ENCODE data around the gene HDHD2.

HDHD2 gene

GRCh38 chr18:47149457-47150028, 757 bp downstream of the HDHD2 start:
- in situ Hi-C loops (cut with MboI; ENCODE audit: low sequenced_read_pairs), result no loop called here

- in situ Hi-C loops (cut with MboI; ENCODE audit: low sequenced_read_pairs), result no loop called here
These were observed 4.1 kb downstream of the HDHD2 start for GRCh38 chr18:47146206-47146605.

GRCh38 chr18:47143899-47144485, 6.3 kb downstream of the HDHD2 start:
- in situ Hi-C loops (cut with MboI; ENCODE audit: low sequenced_read_pairs), result no loop called here

- in situ Hi-C loops (cut with MboI; ENCODE audit: low sequenced_read_pairs), result no loop called here
These were observed 7.1 kb downstream of the HDHD2 start for GRCh38 chr18:47143153-47143552.

- in situ Hi-C loops (cut with MboI; ENCODE audit: low sequenced_read_pairs), result no loop called here
These were observed 9.0 kb downstream of the HDHD2 start for GRCh38 chr18:47141289-47141688.

GRCh38 chr18:47121146-47121545, 29.2 kb downstream of the HDHD2 start:
- in situ Hi-C loops (cut with MboI; ENCODE audit: low sequenced_read_pairs), result no loop called here

- in situ Hi-C loops (cut with MboI; ENCODE audit: low sequenced_read_pairs), result no loop called here
These were observed 29.9 kb downstream of the HDHD2 start for GRCh38 chr18:47120428-47120827.

GRCh38 chr18:47118981-47119380, 31.3 kb downstream of the HDHD2 start:
- in situ Hi-C loops (cut with MboI; ENCODE audit: low sequenced_read_pairs), result no loop called here

GRCh38 chr18:47115205-47115604, 35.1 kb downstream of the HDHD2 start:
- in situ Hi-C loops (cut with MboI; ENCODE audit: low sequenced_read_pairs), result no loop called here

- in situ Hi-C loops (cut with MboI; ENCODE audit: low sequenced_read_pairs), result no loop called here
These were observed 36.3 kb downstream of the HDHD2 start for GRCh38 chr18:47113796-47114540.

GRCh38 chr18:47110492-47111274, 39.6 kb downstream of the HDHD2 start:
- in situ Hi-C loops (cut with MboI; ENCODE audit: low sequenced_read_pairs), result no loop called here

GRCh38 chr18:47109720-47110119, 40.6 kb downstream of the HDHD2 start:
- in situ Hi-C loops (cut with MboI; ENCODE audit: low sequenced_read_pairs), result no loop called here

- in situ Hi-C loops (cut with MboI; ENCODE audit: low sequenced_read_pairs), result no loop called here
These were observed 41.3 kb downstream of the HDHD2 start for GRCh38 chr18:47108998-47109405.

GRCh38 chr18:47108373-47108772, 41.9 kb downstream of the HDHD2 start:
- in situ Hi-C loops (cut with MboI; ENCODE audit: low sequenced_read_pairs), result no loop called here

- in situ Hi-C loops (cut with MboI; ENCODE audit: low sequenced_read_pairs), result no loop called here
These were observed 50.0 kb downstream of the HDHD2 start for GRCh38 chr18:47100212-47100831.

GRCh38 chr18:47095810-47096209, 54.5 kb downstream of the HDHD2 start:
- in situ Hi-C loops (cut with MboI; ENCODE audit: low sequenced_read_pairs), result no loop called here

GRCh38 chr18:47087676-47088075, 62.6 kb downstream of the HDHD2 start:
- in situ Hi-C loops (cut with MboI; ENCODE audit: low sequenced_read_pairs), result no loop called here

GRCh38 chr18:47081578-47081977, 68.7 kb downstream of the HDHD2 start:
- in situ Hi-C loops (cut with MboI; ENCODE audit: low sequenced_read_pairs), result no loop called here

GRCh38 chr18:47080872-47081271, 69.4 kb downstream of the HDHD2 start:
- in situ Hi-C loops (cut with MboI; ENCODE audit: low sequenced_read_pairs), result no loop called here

GRCh38 chr18:47077111-47077510, 73.2 kb downstream of the HDHD2 start:
- in situ Hi-C loops (cut with MboI; ENCODE audit: low sequenced_read_pairs), result no loop called here
